HG03342 (cell line): ENCODE data around the gene FAM200A.
"Not testable (repeated sequence)": the region's sequence is repeated elsewhere in the genome, so short reads cannot be mapped to it uniquely, and the experiment has no call there.

Experiments
- ATAC-seq: cut with Tn5 transposase; IDR thresholded peaks from one replicate; pipeline ENCODE4 v1.9.1; 2021; ENCODE audit warnings: mild to moderate bottlenecking, moderate library complexity; ENCODE audit not compliant: unreplicated experiment

FAM200A gene

GRCh38 chr7:99559175-99559915 lies 7.4 kb upstream of the FAM200A start:
- ATAC-seq: no peak

- ATAC-seq: peak; percentile 81
Observed at GRCh38 chr7:99558306-99559174, 6.6 kb upstream of the FAM200A start, which contains the start of gene ZNF655. TSS of gene ZNF655 (plus strand) at chr7:99558642. CDS start at chr7:99560560, 1,918 bp downstream.

GRCh38 chr7:99557940-99558305 lies 6.0 kb upstream of the FAM200A start:
- peak; percentile 35 for ATAC-seq

GRCh38 chr7:99557196-99557607 lies 5.3 kb upstream of the FAM200A start:
- no peak for ATAC-seq

- ATAC-seq: no peak
Observed at GRCh38 chr7:99554939-99555338, 3.0 kb upstream of the FAM200A start.

- ATAC-seq: no peak
Observed at GRCh38 chr7:99553039-99553438, 1.1 kb upstream of the FAM200A start.

- no peak for ATAC-seq
Observed at GRCh38 chr7:99551334-99551733, 580 bp downstream of the FAM200A start.

- ATAC-seq: not testable (repeated sequence)
Observed at GRCh38 chr7:99549545-99549944, 2.4 kb downstream of the FAM200A start.

GRCh38 chr7:99545308-99545707 lies 6.6 kb downstream of the FAM200A start:
- not testable (repeated sequence) for ATAC-seq

- no peak for ATAC-seq
Observed at GRCh38 chr7:99543916-99544315, 8.0 kb downstream of the FAM200A start.

- ATAC-seq: no peak
Observed at GRCh38 chr7:99543081-99543671, 8.7 kb downstream of the FAM200A start.

- ATAC-seq: no peak
Observed at GRCh38 chr7:99541212-99541611, 10.7 kb downstream of the FAM200A start.

GRCh38 chr7:99540542-99540941 lies 11.4 kb downstream of the FAM200A start:
- ATAC-seq: no peak

- no peak for ATAC-seq
Observed at GRCh38 chr7:99539213-99539811, 12.6 kb downstream of the FAM200A start.

- no peak for ATAC-seq
Observed at GRCh38 chr7:99535667-99536066, 16.2 kb downstream of the FAM200A start.

GRCh38 chr7:99531354-99531765 lies 20.6 kb downstream of the FAM200A start:
- ATAC-seq: no peak

GRCh38 chr7:99525713-99526440 lies 26.0 kb downstream of the FAM200A start:
- ATAC-seq: no peak

- ATAC-seq: no peak
Observed at GRCh38 chr7:99521399-99521798, 30.5 kb downstream of the FAM200A start.

GRCh38 chr7:99514050-99514449 lies 37.9 kb downstream of the FAM200A start:
- ATAC-seq: no peak

GRCh38 chr7:99505324-99505662 lies 46.6 kb downstream of the FAM200A start:
- no peak for ATAC-seq
